GM23338 (cell line): Measurements from ENCODE around the gene MEN1.

Experiments used
- ETS1 ChIP-seq: IDR thresholded peaks from 2 replicates; pipeline ENCODE4 v1.6.1; 2016; ENCODE audit warnings: antibody characterized with exemption
- EZH2 ChIP-seq: fragments of 200-600 bp; sonication (generic); IDR thresholded peaks from one replicate; pipeline ENCODE4 v1.8.0; 2017; ENCODE audit warnings: antibody characterized with exemption, mild to moderate bottlenecking, low read depth; ENCODE audit not compliant: unreplicated experiment
- EZH2phosphoT487 ChIP-seq: fragments of 200-600 bp; sonication (generic); IDR thresholded peaks from one replicate; pipeline ENCODE4 v1.8.1; 2018; ENCODE audit warnings: antibody characterized with exemption; ENCODE audit not compliant: unreplicated experiment
- JUNB ChIP-seq: IDR thresholded peaks from one replicate; pipeline ENCODE4 v1.6.1; 2016; ENCODE audit warnings: antibody characterized with exemption; ENCODE audit not compliant: unreplicated experiment
- NANOG ChIP-seq: IDR thresholded peaks from 2 replicates; pipeline ENCODE4 v1.6.1; 2016; ENCODE audit warnings: antibody characterized with exemption, borderline replicate concordance
- POLR2AphosphoS5 ChIP-seq: IDR thresholded peaks from 2 replicates; pipeline ENCODE4 v1.6.1; 2016; ENCODE audit warnings: antibody characterized with exemption, low read depth
- REST ChIP-seq: IDR thresholded peaks from one replicate; pipeline ENCODE4 v1.6.1; 2018; ENCODE audit warnings: antibody characterized with exemption; ENCODE audit not compliant: unreplicated experiment
- STAT1 ChIP-seq: IDR thresholded peaks from one replicate; pipeline ENCODE4 v1.6.1; 2016; ENCODE audit warnings: antibody characterized with exemption; ENCODE audit not compliant: unreplicated experiment
- ZNF114 ChIP-seq: fragments of 250-450 bp; sonication (Bioruptor Pico); IDR thresholded peaks from 2 replicates; pipeline ENCODE4 v1.5.0; 2020; ENCODE audit warnings: mild to moderate bottlenecking, moderate library complexity
- TF ChIP-seq, protein P1 (sequence below), 2 experiments: fragments of 200-600 bp in 1 of 2; sonication (generic) in 1 of 2; conservative IDR thresholded peaks; 2 replicates each; pipeline versions ENCODE4 v1.5.1 to v1.6.1; 2016 to 2017; ENCODE audit warnings: antibody characterized with exemption in 2 of 2, low read depth in 2 of 2, mild to moderate bottlenecking in 2 of 2, moderate library complexity in 1 of 2

GRCh38 chr11:64835616-64836447 lies 25.5 kb upstream of the MEN1 start:
- TF ChIP-seq, protein P1, sequence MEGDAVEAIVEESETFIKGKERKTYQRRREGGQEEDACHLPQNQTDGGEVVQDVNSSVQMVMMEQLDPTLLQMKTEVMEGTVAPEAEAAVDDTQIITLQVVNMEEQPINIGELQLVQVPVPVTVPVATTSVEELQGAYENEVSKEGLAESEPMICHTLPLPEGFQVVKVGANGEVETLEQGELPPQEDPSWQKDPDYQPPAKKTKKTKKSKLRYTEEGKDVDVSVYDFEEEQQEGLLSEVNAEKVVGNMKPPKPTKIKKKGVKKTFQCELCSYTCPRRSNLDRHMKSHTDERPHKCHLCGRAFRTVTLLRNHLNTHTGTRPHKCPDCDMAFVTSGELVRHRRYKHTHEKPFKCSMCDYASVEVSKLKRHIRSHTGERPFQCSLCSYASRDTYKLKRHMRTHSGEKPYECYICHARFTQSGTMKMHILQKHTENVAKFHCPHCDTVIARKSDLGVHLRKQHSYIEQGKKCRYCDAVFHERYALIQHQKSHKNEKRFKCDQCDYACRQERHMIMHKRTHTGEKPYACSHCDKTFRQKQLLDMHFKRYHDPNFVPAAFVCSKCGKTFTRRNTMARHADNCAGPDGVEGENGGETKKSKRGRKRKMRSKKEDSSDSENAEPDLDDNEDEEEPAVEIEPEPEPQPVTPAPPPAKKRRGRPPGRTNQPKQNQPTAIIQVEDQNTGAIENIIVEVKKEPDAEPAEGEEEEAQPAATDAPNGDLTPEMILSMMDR (conservative IDR thresholded peaks at IDR 0.05; ENCODE audit: low read depth in 2 of 2): no peak
- TF ChIP-seq STAT1 (no peak), POLR2AphosphoS5 (no peak), EZH2 (no peak), REST (no peak), JUNB (no peak), EZH2phosphoT487 (no peak), ZNF114 (no peak), ETS1 (no peak), NANOG (no peak)
